ENCODE results near the gene CLDN2. TPM values are rescaled to one million over a fixed set of nuclear protein-coding genes. Genes with fewer than 3 reads are reported as not detected.

The CLDN2 gene
- total RNA-seq, 1 donor from 2014 or later, result not detected

GRCh38 chrX:106899841-106900240 lies 20.4 kb upstream of the CLDN2 start:
- Histone ChIP-seq H3F3A (ENCODE audit: low read depth) (peaks cover 16% of the 10 kb centered on the region), H3K27ac (no peak overlapping the region), H3K79me2 (ENCODE audit: low read depth) (no peaks in the 10 kb centered on the region), H3K9me3 (ENCODE audit: low read depth) (no peaks in the 10 kb centered on the region), H3K4me1 (peaks cover 17% of the 10 kb centered on the region), H4K20me1 (ENCODE audit: low read depth) (no peaks in the 10 kb centered on the region), H3K36me3 (no peaks in the 10 kb centered on the region), H3K9ac (no peak overlapping the region), H3K4me3 (no peak overlapping the region), H3K27me3 (no peaks in the 10 kb centered on the region), H3K4me2 (no peak overlapping the region), H2AFZ (replicated peaks) (no peak overlapping the region)
- H3K27ac Mint-ChIP-seq, result no peak overlapping the region
- no peak overlapping the region for H3K4me3 Mint-ChIP-seq
- H3K36me3 Mint-ChIP-seq, result no peaks in the 10 kb centered on the region
- H3K27me3 Mint-ChIP-seq (ENCODE audit: insufficient read depth, low read depth), result peaks cover 2% of the 10 kb centered on the region
- H3K4me1 Mint-ChIP-seq, result peaks cover 42% of the 10 kb centered on the region
- peaks cover 3% of the 10 kb centered on the region for H3K9me3 Mint-ChIP-seq
- TF ChIP-seq EZH2phosphoT487 (IDR thresholded peaks at IDR 0.05) (no peak), EZH2 (IDR thresholded peaks at IDR 0.05) (no peak), CTCF (IDR thresholded peaks at IDR 0.05) (no peak)
- no peak for DNase-seq (ENCODE audit: low spot score)

GRCh38 chrX:106901341-106901740 lies 18.9 kb upstream of the CLDN2 start:
- peaks cover 20% of the 10 kb centered on the region for H3K4me1 ChIP-seq
- no peaks in the 10 kb centered on the region for H3K79me2 ChIP-seq (ENCODE audit: low read depth)
- Mint-ChIP-seq H3K36me3 (no peaks in the 10 kb centered on the region), H3K4me3 (no peak overlapping the region), H3K4me1 (peaks cover 44% of the 10 kb centered on the region), H3K27me3 (ENCODE audit: insufficient read depth, low read depth) (peaks cover 6% of the 10 kb centered on the region), H3K9me3 (peaks cover 3% of the 10 kb centered on the region), H3K27ac (peak overlapping the region; percentile 37)
- no peak overlapping the region for H3K27ac ChIP-seq
- H3K36me3 ChIP-seq, result no peaks in the 10 kb centered on the region
- no peaks in the 10 kb centered on the region for H3K9me3 ChIP-seq (ENCODE audit: low read depth)
- no peaks in the 10 kb centered on the region for H3K27me3 ChIP-seq
- no peak for TF ChIP-seq CTCF (IDR thresholded peaks at IDR 0.05)
- DNase-seq (ENCODE audit: low spot score), result no peak
- no peak overlapping the region for H3K9ac ChIP-seq
- no peak overlapping the region for H3K4me2 ChIP-seq
- H3K4me3 ChIP-seq, result no peak overlapping the region
- H4K20me1 ChIP-seq (ENCODE audit: low read depth), result no peaks in the 10 kb centered on the region
- peaks cover 16% of the 10 kb centered on the region for H3F3A ChIP-seq (ENCODE audit: low read depth)
- H2AFZ ChIP-seq (replicated peaks), result no peak overlapping the region

- Histone ChIP-seq H3F3A (ENCODE audit: low read depth) (peaks cover 16% of the 10 kb centered on the region), H3K4me2 (no peak overlapping the region), H3K27ac (no peak overlapping the region), H3K4me3 (no peak overlapping the region), H4K20me1 (ENCODE audit: low read depth) (no peaks in the 10 kb centered on the region), H3K79me2 (ENCODE audit: low read depth) (no peaks in the 10 kb centered on the region), H3K9me3 (ENCODE audit: low read depth) (no peaks in the 10 kb centered on the region), H3K4me1 (peaks cover 20% of the 10 kb centered on the region), H3K36me3 (no peaks in the 10 kb centered on the region), H3K9ac (no peak overlapping the region), H2AFZ (replicated peaks) (no peak overlapping the region), H3K27me3 (no peaks in the 10 kb centered on the region)
- DNase-seq (ENCODE audit: low spot score), result no peak
- Mint-ChIP-seq H3K27me3 (ENCODE audit: insufficient read depth, low read depth) (peaks cover 6% of the 10 kb centered on the region), H3K27ac (no peak overlapping the region), H3K4me1 (peaks cover 49% of the 10 kb centered on the region), H3K4me3 (no peak overlapping the region), H3K9me3 (peaks cover 3% of the 10 kb centered on the region), H3K36me3 (no peaks in the 10 kb centered on the region)
- TF ChIP-seq EZH2phosphoT487 (IDR thresholded peaks at IDR 0.05) (no peak), EZH2 (IDR thresholded peaks at IDR 0.05) (no peak), CTCF (IDR thresholded peaks at IDR 0.05) (no peak)
Observed at GRCh38 chrX:106901781-106902219, 18.4 kb upstream of the CLDN2 start.
